Ectodermal cell (in vitro differentiated cells): ENCODE data around the gene PEBP1.
"Not testable (repeated sequence)": the region's sequence is repeated elsewhere in the genome, so short reads cannot be mapped to it uniquely, and the experiment has no call there.

ENCODE experiments used
- H3K27ac ChIP-seq: 2 replicates; pipeline ENCODE4 v1.7.0; 2013; ENCODE audit warnings: mild to moderate bottlenecking, low read depth, low read length; ENCODE audit not compliant: insufficient read depth, poor library complexity, severe bottlenecking
- H3K27me3 ChIP-seq: 2 replicates; pipeline ENCODE4 v1.7.0; 2013; ENCODE audit warnings: mild to moderate bottlenecking, low read length; ENCODE audit not compliant: insufficient read depth, control insufficient read depth, poor library complexity, severe bottlenecking
- H3K36me3 ChIP-seq: one replicate; pipeline ENCODE4 v1.7.0; 2013; ENCODE audit warnings: low read length; ENCODE audit not compliant: control insufficient read depth, insufficient read depth
- H3K4me1 ChIP-seq: one replicate; pipeline ENCODE4 v1.7.0; 2013; ENCODE audit warnings: low read length; ENCODE audit not compliant: control insufficient read depth, insufficient read depth
- H3K4me3 ChIP-seq: 2 replicates; pipeline ENCODE4 v1.7.0; 2013; ENCODE audit warnings: low read depth, low read length, control low read depth; ENCODE audit not compliant: insufficient read depth
- H3K9me3 ChIP-seq: 2 replicates; pipeline ENCODE4 v1.7.0; 2013; ENCODE audit warnings: mild to moderate bottlenecking, low read length, moderate library complexity; ENCODE audit not compliant: control insufficient read depth
- WGBS, 2 experiments: methylation state at CpG; one replicate each; pipeline ENCODE4 v1.1.7; 2013; ENCODE audit warnings: missing lambda C conversion rate in 2 of 2; 5-methylcytosine and 5-hydroxymethylcytosine counted together

Gene PEBP1

GRCh38 chr12:118127867-118128266 is 8.1 kb upstream of the PEBP1 start:
- no peaks in the 10 kb centered on the region for H3K27me3 ChIP-seq
- H3K9me3 ChIP-seq = no peaks in the 10 kb centered on the region
- no peak overlapping the region for H3K27ac ChIP-seq
- 94% methylated on average over 5 of the region's 5 CpGs for WGBS, 2 experiments
- no peaks in the 10 kb centered on the region for H3K36me3 ChIP-seq
- H3K4me1 ChIP-seq = no peaks in the 10 kb centered on the region
- H3K4me3 ChIP-seq = no peak overlapping the region

- 93 to 94% methylated on average over 5 of the region's 5 CpGs for WGBS, 2 experiments
- H3K27me3 ChIP-seq = not testable (repeated sequence)
Observed at GRCh38 chr12:118129436-118129835, 6.5 kb upstream of the PEBP1 start.

GRCh38 chr12:118136559-118137003 is 657 bp downstream of the PEBP1 start:
- no peaks in the 10 kb centered on the region for H3K27me3 ChIP-seq
- peak overlapping the region; percentile 70 for H3K27ac ChIP-seq
- H3K36me3 ChIP-seq = peaks cover 20% of the 10 kb centered on the region
- no peaks in the 10 kb centered on the region for H3K9me3 ChIP-seq
- H3K4me1 ChIP-seq = no peaks in the 10 kb centered on the region
- WGBS, 2 experiments = 6 to 7% methylated on average over 29 of the region's 29 CpGs
- H3K4me3 ChIP-seq = peak overlapping the region; percentile 95

More at GRCh38 chr12:118129436-118129835, 6.5 kb upstream of the PEBP1 start:
- H3K27ac ChIP-seq, H3K9me3 ChIP-seq, H3K36me3 ChIP-seq, H3K4me1 ChIP-seq, H3K4me3 ChIP-seq: not testable (repeated sequence)

GRCh38 chr12:118137148-118137678 is 1.3 kb downstream of the PEBP1 start:
- Histone ChIP-seq H3K9me3 (no peaks in the 10 kb centered on the region), H3K4me3 (peak overlapping the region; percentile 95), H3K4me1 (no peaks in the 10 kb centered on the region), H3K27ac (no peak overlapping the region), H3K36me3 (peaks cover 20% of the 10 kb centered on the region), H3K27me3 (no peaks in the 10 kb centered on the region)
- 87 to 88% methylated on average over 10 of the region's 10 CpGs for WGBS, 2 experiments

- Histone ChIP-seq H3K27ac (no peak overlapping the region), H3K9me3 (no peaks in the 10 kb centered on the region), H3K4me3 (no peak overlapping the region), H3K36me3 (peaks cover 35% of the 10 kb centered on the region), H3K27me3 (no peaks in the 10 kb centered on the region), H3K4me1 (no peaks in the 10 kb centered on the region)
- 94 to 96% methylated on average over 8 of the region's 8 CpGs for WGBS, 2 experiments
Observed at GRCh38 chr12:118140825-118141224, 4.9 kb downstream of the PEBP1 start.

GRCh38 chr12:118144499-118144898 is 8.6 kb downstream of the PEBP1 start:
- WGBS, 2 experiments = 94 to 97% methylated on average over 13 of the region's 13 CpGs
- no peaks in the 10 kb centered on the region for H3K9me3 ChIP-seq
- H3K27ac ChIP-seq = no peak overlapping the region
- no peaks in the 10 kb centered on the region for H3K4me1 ChIP-seq
- H3K4me3 ChIP-seq = no peak overlapping the region
- H3K27me3 ChIP-seq = no peaks in the 10 kb centered on the region
- peaks cover 41% of the 10 kb centered on the region for H3K36me3 ChIP-seq

- no peaks in the 10 kb centered on the region for H3K4me1 ChIP-seq
- 93 to 94% methylated on average over 7 of the region's 7 CpGs for WGBS, 2 experiments
- H3K9me3 ChIP-seq = no peaks in the 10 kb centered on the region
- no peak overlapping the region for H3K27ac ChIP-seq
- H3K36me3 ChIP-seq = peaks cover 33% of the 10 kb centered on the region
- no peaks in the 10 kb centered on the region for H3K27me3 ChIP-seq
- no peak overlapping the region for H3K4me3 ChIP-seq
Observed at GRCh38 chr12:118145113-118145797, 9.3 kb downstream of the PEBP1 start.

GRCh38 chr12:118145798-118146156 is 9.9 kb downstream of the PEBP1 start:
- no peak overlapping the region for H3K4me3 ChIP-seq
- H3K27me3 ChIP-seq = no peaks in the 10 kb centered on the region
- no peak overlapping the region for H3K27ac ChIP-seq
- peaks cover 31% of the 10 kb centered on the region for H3K36me3 ChIP-seq
- H3K4me1 ChIP-seq = no peaks in the 10 kb centered on the region
- WGBS, 2 experiments = 96% methylated on average over 9 of the region's 9 CpGs
- no peaks in the 10 kb centered on the region for H3K9me3 ChIP-seq

GRCh38 chr12:118148287-118148686 is 12.4 kb downstream of the PEBP1 start:
- Histone ChIP-seq H3K9me3 (no peaks in the 10 kb centered on the region), H3K27ac (no peak overlapping the region), H3K36me3 (peaks cover 23% of the 10 kb centered on the region), H3K4me1 (no peaks in the 10 kb centered on the region), H3K4me3 (no peak overlapping the region), H3K27me3 (no peaks in the 10 kb centered on the region)
- 91 to 94% methylated on average over 5 of the region's 5 CpGs for WGBS, 2 experiments

- H3K36me3 ChIP-seq = peaks cover 10% of the 10 kb centered on the region
- no peaks in the 10 kb centered on the region for H3K9me3 ChIP-seq
- H3K27ac ChIP-seq = no peak overlapping the region
- H3K4me1 ChIP-seq = no peaks in the 10 kb centered on the region
- H3K27me3 ChIP-seq = no peaks in the 10 kb centered on the region
- H3K4me3 ChIP-seq = no peak overlapping the region
- WGBS, 2 experiments = 90 to 92% methylated on average over 7 of the region's 7 CpGs
Observed at GRCh38 chr12:118150625-118151024, 14.7 kb downstream of the PEBP1 start.
